CD4-positive, alpha-beta T cell (primary cell): ENCODE measurements around the gene TBC1D24. TPM values are rescaled to one million over a fixed set of nuclear protein-coding genes. Genes with fewer than 3 reads are reported as not detected.

Experiments
- ATAC-seq: fragments of 200-7000 bp; cut with Tn5 transposase; one replicate; pipeline ENCODE4 v1.10.0; 2022; ENCODE audit warnings: mild to moderate bottlenecking; ENCODE audit not compliant: poor library complexity
- CTCF ChIA-PET: fragments of 350-600 bp; sonication (Branson Sonifier 250); formaldehyde crosslinking; loops from one replicate; lab custom pipeline; 2021; ENCODE audit warnings: antibody characterized with exemption, inconsistent platforms; lab: Charles Lee
- POLR2A ChIA-PET: fragments of 350-600 bp; sonication (Branson Sonifier 250); formaldehyde crosslinking; loops from one replicate; lab custom pipeline; 2021; ENCODE audit warnings: antibody characterized with exemption, inconsistent platforms; lab: Charles Lee
- DNase-seq, 14 experiments: peaks; one replicate each; pipeline ENCODE4 v3.0.0-alpha.2; 2013 to 2020; ENCODE audit warnings: mixed read lengths in 2 of 14
- H3K27ac ChIP-seq, 2 donors: one replicate each; pipeline versions ENCODE4 v1.5.1 to v1.7.0; 2013; ENCODE audit warnings: low read length in 2 of 2, low read depth in 1 of 2, mild to moderate bottlenecking in 1 of 2
- H3K27me3 ChIP-seq, 2 experiments: 1 replicate in 1 of 2; 2 replicates in 1 of 2; pipeline versions ENCODE4 v1.6.1 to v1.7.0; 2013; ENCODE audit warnings: low read length in 2 of 2, control low read depth in 1 of 2, mild to moderate bottlenecking in 1 of 2, moderate library complexity in 1 of 2; ENCODE audit not compliant: insufficient read depth in 2 of 2, control insufficient read depth in 1 of 2
- H3K36me3 ChIP-seq: one replicate; pipeline ENCODE4 v1.6.1; 2013; ENCODE audit warnings: low read length, control low read depth; ENCODE audit not compliant: insufficient read depth
- H3K4me1 ChIP-seq: one replicate; pipeline ENCODE4 v1.6.1; 2013; ENCODE audit warnings: low read length, control low read depth; ENCODE audit not compliant: insufficient read depth
- H3K4me3 ChIP-seq: one replicate; pipeline ENCODE4 v1.5.1; 2013; ENCODE audit warnings: mild to moderate bottlenecking, low read length, moderate library complexity
- H3K9me3 ChIP-seq, 2 experiments: 1 replicate in 1 of 2; 2 replicates in 1 of 2; pipeline versions ENCODE4 v1.6.1 to v1.7.0; 2013; ENCODE audit warnings: low read length in 2 of 2, mild to moderate bottlenecking in 2 of 2, control low read depth in 1 of 2, moderate library complexity in 1 of 2; ENCODE audit not compliant: control insufficient read depth in 1 of 2, insufficient read depth in 1 of 2
- H3K27ac Mint-ChIP-seq: one replicate; pipeline ENCODE4 v1.8.0; 2020; ENCODE audit warnings: mixed read lengths
- H3K27me3 Mint-ChIP-seq: one replicate; pipeline ENCODE4 v1.8.0; 2021; ENCODE audit warnings: mixed read lengths
- H3K36me3 Mint-ChIP-seq: one replicate; pipeline ENCODE4 v1.8.0; 2021; ENCODE audit warnings: low read depth, mixed read lengths
- H3K4me1 Mint-ChIP-seq: one replicate; pipeline ENCODE4 v1.8.0; 2021; ENCODE audit warnings: low read depth, mixed read lengths
- H3K4me3 Mint-ChIP-seq: one replicate; pipeline ENCODE4 v1.8.0; 2020; ENCODE audit warnings: mild to moderate bottlenecking, mixed read lengths
- H3K9me3 Mint-ChIP-seq: one replicate; pipeline ENCODE4 v1.8.0; 2020; ENCODE audit warnings: mixed read lengths
- intact Hi-C, 2 experiments: fragments of 100-400 bp; cut with DNase I in 1 of 2; cut with micrococcal nuclease in 1 of 2; formaldehyde crosslinking; loops; one replicate each; pipeline versions ENCODE4 v1.15.1 to v1.9.0; 2023 to 2025; cut with DNase I, micrococcal nuclease
- total RNA-seq, 174 experiments: library from RNA in 2 of 174; stranded (reverse) in 2 of 174; gene quantifications; one replicate each; pipeline ENCODE4 v1.2.3 and lab custom pipeline; 2021 to 2026
- TF ChIP-seq, protein P1 (sequence below): fragments of 200-600 bp; IDR thresholded peaks from one replicate; pipeline ENCODE4 v1.8.0; 2022; ENCODE audit warnings: antibody characterized with exemption, mild to moderate bottlenecking

Gene TBC1D24
- total RNA-seq, 2 experiments from 2014 or later: 1.2 to 2.1 TPM

DNA sequence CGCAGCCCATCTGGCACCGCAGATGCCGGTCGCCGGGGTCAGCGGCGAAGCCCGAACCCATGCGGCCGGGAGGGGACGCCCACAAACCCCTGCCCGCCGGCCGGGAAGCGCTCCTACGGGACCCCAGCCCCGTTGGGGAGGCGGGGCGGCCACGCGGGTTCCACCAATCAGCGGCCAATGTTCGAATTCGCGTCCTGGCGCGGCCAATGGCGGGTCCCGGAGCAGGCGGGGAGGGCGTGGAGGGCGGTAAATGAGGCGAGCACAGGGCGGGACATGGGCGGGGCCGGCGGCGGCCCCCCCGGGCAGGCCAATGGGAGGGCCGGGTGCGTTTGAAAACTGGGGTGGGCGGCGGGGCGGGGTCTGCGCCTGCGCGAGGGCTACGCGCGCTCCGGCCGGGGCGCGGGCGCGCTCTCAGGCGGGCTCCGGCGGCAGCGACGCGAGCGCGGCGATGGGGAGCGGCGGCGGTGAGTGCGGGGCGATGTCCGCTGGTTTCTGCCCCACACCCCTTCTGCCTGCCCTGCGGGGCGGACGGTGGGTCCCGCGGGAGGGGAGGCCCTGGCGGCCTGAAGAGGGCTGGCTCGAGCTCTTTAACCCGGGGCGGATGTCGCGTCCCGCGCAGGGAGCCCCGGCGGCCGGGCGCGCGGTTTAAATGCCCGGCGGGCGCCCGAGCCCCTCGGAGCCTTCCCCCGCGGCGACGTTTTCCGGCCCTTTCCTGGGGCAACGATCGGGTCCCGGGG lies 45.7 kb upstream of the TBC1D24 start, which contains the start of gene CCNF:
Gene CCNF (plus strand): TSS at position 414 of the 737 bp plus-strand sequence. CDS start 35 bp downstream, at position 449.
- H3K27ac Mint-ChIP-seq: peak within 1 kb of the TSS; percentile 62
- POLR2A ChIA-PET: interaction anchor here (0.6 to 1.9 kb wide), 8 partner anchors 12 to 465 kb away, joined by 3 to 6 read pairs (median 4); partner anchors contain the start of genes AMDHD2, RPS2, TBC1D24 and TRAF7
- H3K9me3 ChIP-seq: no peaks in the 10 kb centered on the region

DNA sequence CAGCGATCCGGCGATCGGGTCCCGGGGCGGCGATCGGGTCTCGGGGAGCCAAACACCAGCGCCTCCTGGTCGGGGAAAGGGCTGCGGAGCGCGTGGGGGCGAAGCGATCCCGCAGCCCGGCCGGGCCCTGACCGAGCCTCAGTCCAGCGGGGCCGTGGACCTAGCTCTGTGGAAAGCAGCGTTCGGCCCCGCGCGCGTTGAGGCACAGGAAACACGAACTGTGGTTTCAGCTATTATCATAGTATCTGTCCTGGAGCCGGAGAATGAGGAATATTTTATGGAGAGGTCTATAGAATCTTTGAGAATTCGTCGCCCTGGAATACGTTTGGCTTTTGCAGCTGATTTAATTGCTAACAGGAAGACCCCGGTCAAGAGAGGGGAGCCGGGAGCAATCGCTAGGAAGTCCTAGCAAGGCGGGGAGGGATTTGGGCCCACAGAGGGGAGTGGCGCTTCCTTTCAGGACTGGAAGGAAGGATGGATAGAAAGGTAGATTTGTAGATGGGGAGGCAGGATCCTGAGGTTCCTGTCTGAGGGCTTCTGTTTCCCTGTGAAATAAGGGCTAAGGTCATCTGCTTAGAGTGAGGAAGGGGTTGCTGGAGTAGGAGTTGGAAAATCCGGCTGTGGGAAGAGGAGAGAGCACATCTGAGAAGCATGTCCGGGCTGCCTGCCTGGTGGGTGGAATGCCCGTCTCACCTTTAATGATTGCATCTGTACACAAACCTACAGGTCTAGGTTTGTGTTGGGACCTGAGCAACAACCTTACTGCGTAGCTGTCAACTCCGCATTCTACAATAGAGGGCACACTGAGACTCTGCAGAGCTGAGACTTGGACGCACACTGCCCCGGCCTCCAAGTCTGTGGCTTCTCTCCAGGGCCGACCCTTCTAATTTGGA lies 44.9 kb upstream of the TBC1D24 start:
- Mint-ChIP-seq H3K9me3 (no peaks in the 10 kb centered on the region), H3K27ac (peak overlapping the region; percentile 62), H3K36me3 (peaks cover 14% of the 10 kb centered on the region), H3K4me3 (peak overlapping the region; percentile 93), H3K4me1 (peaks cover 25% of the 10 kb centered on the region), H3K27me3 (no peaks in the 10 kb centered on the region)
- H3K27me3 ChIP-seq: no peaks in the 10 kb centered on the region
- ATAC-seq: no peak
- peaks cover 13% of the 10 kb centered on the region for H3K36me3 ChIP-seq
- TF ChIP-seq, protein P1, sequence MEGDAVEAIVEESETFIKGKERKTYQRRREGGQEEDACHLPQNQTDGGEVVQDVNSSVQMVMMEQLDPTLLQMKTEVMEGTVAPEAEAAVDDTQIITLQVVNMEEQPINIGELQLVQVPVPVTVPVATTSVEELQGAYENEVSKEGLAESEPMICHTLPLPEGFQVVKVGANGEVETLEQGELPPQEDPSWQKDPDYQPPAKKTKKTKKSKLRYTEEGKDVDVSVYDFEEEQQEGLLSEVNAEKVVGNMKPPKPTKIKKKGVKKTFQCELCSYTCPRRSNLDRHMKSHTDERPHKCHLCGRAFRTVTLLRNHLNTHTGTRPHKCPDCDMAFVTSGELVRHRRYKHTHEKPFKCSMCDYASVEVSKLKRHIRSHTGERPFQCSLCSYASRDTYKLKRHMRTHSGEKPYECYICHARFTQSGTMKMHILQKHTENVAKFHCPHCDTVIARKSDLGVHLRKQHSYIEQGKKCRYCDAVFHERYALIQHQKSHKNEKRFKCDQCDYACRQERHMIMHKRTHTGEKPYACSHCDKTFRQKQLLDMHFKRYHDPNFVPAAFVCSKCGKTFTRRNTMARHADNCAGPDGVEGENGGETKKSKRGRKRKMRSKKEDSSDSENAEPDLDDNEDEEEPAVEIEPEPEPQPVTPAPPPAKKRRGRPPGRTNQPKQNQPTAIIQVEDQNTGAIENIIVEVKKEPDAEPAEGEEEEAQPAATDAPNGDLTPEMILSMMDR: no peak
- H3K9me3 ChIP-seq: no peaks in the 10 kb centered on the region
- peaks cover 19% of the 10 kb centered on the region for H3K4me1 ChIP-seq
- intact Hi-C loops: loop anchor here (2.0 to 5.0 kb wide), 5 partner anchors 31 to 233 kb away; partner anchors contain the start of genes CASKIN1 (in 1 of the 2), CEMP1 (in 1 of the 2), NTN3 (in 1 of the 2) and TEDC2 (in 1 of the 2)
- peak overlapping the region; percentile 63 for H3K4me3 ChIP-seq
- ChIA-PET POLR2A (interaction anchor here (1.0 to 1.9 kb wide), 5 partner anchors 11 to 90 kb away, joined by 3 to 6 read pairs (median 4); partner anchors contain the start of genes AMDHD2 and TEDC2), CTCF (interaction anchor here (0.7 to 1.3 kb wide), 3 partner anchors 57 to 235 kb away, joined by 3 read pairs; no protein-coding TSS in a partner anchor)
- peak in 4 of 14 experiments; percentile 26 to 55 (median 42) for DNase-seq
- peak overlapping the region in 1 of 2 donors; percentile 33 for H3K27ac ChIP-seq

More for the DNA sequence above, 45.7 kb upstream of the TBC1D24 start, which contains the start of gene CCNF:
- TF ChIP-seq, protein P1: no peak
- H3K4me3 ChIP-seq: peak within 1 kb of the TSS; percentile 81
- DNase-seq (peak; percentile 96 to 99 (median 98)), ATAC-seq (peak; percentile 97)
- intact Hi-C loops: loop anchor here in 1 of 2 experiments (2.0 to 5.0 kb wide), 4 partner anchors 32 to 232 kb away; partner anchors contain the start of genes CASKIN1, CEMP1 and TEDC2
- CTCF ChIA-PET: interaction anchor here (1.3 kb wide), 1 partner anchor 58 kb away, joined by 3 read pairs; no protein-coding TSS in a partner anchor
- H3K4me3 Mint-ChIP-seq: peak within 1 kb of the TSS; percentile 93
- H3K4me1 Mint-ChIP-seq: peaks cover 25% of the 10 kb centered on the region
- H3K36me3 ChIP-seq: peaks cover 13% of the 10 kb centered on the region
- H3K9me3 Mint-ChIP-seq: no peaks in the 10 kb centered on the region
- H3K4me1 ChIP-seq: peaks cover 19% of the 10 kb centered on the region
- peak within 1 kb of the TSS in 1 of 2 donors; percentile 33 for H3K27ac ChIP-seq
- peaks cover 14% of the 10 kb centered on the region for H3K36me3 Mint-ChIP-seq
- no peaks in the 10 kb centered on the region for H3K27me3 Mint-ChIP-seq
- no peaks in the 10 kb centered on the region for H3K27me3 ChIP-seq

DNA sequence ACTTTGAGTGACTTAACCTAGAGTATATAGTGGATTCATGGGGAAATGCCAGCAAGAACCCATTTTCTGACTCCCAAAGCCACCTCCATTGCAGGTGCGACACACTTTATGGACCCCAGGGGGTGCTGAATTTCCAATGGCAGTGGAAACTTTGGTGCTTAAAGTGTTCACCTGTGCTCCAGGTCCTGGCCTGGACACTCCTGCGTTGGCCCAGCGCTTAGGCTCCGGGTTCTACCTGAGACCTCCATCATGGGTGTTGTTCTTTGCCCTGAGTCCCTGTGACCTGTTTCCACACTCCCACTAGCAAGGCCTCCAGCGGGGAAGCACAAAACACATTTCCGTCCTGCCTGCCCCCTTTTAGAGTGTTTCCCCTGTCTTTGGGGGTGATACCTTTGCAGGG lies 42.6 kb upstream of the TBC1D24 start:
- H3K27me3 Mint-ChIP-seq: no peaks in the 10 kb centered on the region
- no peak for DNase-seq
- no peak overlapping the region for H3K4me3 Mint-ChIP-seq
- Histone ChIP-seq H3K9me3 (no peaks in the 10 kb centered on the region), H3K4me3 (no peak overlapping the region), H3K27me3 (no peaks in the 10 kb centered on the region), H3K27ac (no peak overlapping the region), H3K4me1 (peaks cover 19% of the 10 kb centered on the region), H3K36me3 (peaks cover 25% of the 10 kb centered on the region)
- ChIA-PET POLR2A (no interaction called here), CTCF (no interaction called here)
- intact Hi-C loops: loop anchor here (5.0 kb wide), 2 partner anchors 40 to 55 kb away; partner anchors contain the start of gene NTN3 (in 1 of the 2)
- peaks cover 14% of the 10 kb centered on the region for H3K36me3 Mint-ChIP-seq
- H3K27ac Mint-ChIP-seq: no peak overlapping the region
- H3K9me3 Mint-ChIP-seq: no peaks in the 10 kb centered on the region
- no peak for ATAC-seq
- TF ChIP-seq, protein P1: no peak
- peaks cover 25% of the 10 kb centered on the region for H3K4me1 Mint-ChIP-seq
